Dedifferentiated amniotic fluid mesenchymal stem cell (primary cell): ENCODE results near the gene RASA4.
A peak's percentile ranks its signal among the peaks of the same experiment; 100 is the strongest.
"Not testable (repeated sequence)": the region's sequence is repeated elsewhere in the genome, so short reads cannot be mapped to it uniquely, and the experiment has no call there.

Source experiments
- DNase-seq: peaks from one replicate; pipeline ENCODE4 v3.0.0-alpha.2; 2016; ENCODE audit errors: extremely low spot score

The RASA4 gene

DNA sequence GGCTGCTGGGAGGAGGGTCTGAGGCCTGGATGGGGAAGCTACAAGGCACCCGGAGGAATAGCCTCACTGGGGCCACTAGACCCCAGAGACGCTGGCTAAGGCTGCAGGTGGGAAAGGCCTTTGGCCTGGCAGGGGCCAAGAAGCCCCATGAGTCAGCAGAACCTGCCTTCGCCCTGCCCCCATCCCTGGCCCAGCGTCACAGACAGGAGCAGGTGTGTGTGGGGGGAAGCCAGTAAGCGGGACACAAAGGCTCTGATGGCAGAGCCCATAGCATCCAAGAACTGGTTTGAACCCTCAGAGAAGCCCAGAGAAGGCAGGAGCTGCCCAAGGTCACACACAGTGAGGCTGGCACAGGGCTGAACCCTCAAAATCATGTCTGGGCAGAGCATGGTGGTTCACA, 9.7 kb downstream of the RASA4 start:
- not testable (repeated sequence) for DNase-seq

DNA sequence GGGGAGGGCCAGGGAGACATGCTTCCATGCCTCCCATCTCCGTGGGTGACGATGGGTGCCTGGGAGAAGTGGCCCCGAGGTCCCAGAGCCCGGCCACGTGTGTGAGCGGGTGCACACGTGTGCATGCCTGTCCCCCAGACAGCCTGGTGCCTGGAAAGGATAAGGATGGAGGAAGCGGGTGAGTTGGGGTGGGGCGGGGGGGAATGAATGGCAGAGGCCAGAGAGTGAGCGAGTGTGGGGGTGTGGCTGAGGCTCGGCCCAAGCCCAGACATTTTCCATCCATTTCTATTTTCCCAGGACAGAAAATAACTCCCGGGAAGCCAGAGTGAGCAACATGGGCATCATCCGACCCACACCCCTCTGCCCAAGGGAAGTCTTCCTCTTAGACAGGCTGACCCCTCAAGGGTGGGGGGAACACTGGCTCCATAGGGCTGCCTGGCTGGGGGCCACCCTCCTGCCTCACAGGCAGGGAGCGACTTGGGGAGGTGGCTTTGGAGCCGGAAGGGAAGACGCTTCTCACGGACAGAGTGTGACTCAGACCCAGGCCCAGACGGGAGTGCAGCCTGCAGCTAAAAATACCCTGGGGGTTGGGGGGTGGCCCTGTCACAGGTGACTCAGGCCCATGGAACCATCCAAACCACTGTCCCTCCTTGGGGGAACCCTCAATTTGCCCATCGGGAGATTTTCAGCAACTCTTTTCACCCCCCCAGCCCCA, 12.0 kb downstream of the RASA4 start:
- not testable (repeated sequence) for DNase-seq

DNA sequence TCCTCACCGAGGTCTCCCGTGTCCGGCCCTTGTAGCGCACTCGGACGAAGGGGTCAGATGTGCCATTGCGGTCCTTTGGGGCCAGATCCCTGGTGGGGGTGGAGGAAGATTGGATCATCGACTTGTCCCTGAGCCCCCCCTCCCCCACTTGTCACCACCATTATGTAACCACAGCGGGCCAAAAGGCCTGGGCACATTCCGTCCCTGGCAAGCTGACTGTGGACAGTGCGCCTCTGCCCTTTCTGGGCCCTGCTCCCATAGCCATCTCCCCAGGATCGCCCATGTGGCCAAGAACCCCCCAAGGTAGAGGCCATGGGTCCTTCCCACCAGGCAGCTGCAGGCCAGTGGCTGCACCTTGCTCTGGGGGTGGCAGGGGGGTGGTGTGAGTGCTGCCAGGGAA, 14.2 kb downstream of the RASA4 start:
- DNase-seq = not testable (repeated sequence)

DNA sequence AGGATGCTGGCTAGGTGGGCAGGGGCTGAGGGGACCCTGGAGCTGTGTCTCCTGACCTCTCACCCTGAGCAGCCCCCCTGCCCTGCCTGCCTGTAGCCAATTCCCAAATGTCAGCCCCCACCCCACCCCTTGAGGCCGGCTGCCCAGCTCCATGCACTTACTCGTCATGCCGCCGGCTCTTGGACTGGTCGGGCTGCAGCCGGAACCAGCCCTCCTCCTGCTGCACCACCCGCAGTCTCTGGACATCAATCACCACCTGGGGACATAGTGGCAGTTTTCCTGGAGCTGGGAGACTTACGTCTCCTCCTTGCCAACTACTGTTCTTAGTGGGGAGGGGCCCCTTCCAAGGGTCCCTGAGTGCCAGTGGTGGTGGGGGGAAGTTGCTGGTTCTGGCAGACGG, 16.9 kb downstream of the RASA4 start:
- not testable (repeated sequence) for DNase-seq

DNA sequence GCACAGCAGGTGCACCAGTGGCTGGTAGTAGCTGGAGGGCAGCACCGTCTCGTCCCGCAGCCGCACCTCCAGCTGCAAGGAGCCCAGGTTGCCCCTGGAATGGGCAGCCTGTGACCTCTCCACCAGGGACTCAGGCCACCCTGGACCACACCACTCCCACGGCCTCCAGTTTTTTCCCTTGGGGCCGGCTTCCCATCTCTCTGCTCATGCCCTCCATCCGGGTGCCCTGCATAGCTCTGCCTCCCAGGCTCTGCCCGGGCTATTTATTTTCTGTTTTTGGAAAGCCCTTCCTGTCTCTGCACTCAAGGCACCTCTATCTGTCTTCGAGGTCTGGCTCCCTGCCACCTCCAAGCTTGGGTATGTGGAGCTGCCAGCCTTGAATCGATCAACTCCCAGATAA, 20.5 kb downstream of the RASA4 start:
- not testable (repeated sequence) for DNase-seq

DNA sequence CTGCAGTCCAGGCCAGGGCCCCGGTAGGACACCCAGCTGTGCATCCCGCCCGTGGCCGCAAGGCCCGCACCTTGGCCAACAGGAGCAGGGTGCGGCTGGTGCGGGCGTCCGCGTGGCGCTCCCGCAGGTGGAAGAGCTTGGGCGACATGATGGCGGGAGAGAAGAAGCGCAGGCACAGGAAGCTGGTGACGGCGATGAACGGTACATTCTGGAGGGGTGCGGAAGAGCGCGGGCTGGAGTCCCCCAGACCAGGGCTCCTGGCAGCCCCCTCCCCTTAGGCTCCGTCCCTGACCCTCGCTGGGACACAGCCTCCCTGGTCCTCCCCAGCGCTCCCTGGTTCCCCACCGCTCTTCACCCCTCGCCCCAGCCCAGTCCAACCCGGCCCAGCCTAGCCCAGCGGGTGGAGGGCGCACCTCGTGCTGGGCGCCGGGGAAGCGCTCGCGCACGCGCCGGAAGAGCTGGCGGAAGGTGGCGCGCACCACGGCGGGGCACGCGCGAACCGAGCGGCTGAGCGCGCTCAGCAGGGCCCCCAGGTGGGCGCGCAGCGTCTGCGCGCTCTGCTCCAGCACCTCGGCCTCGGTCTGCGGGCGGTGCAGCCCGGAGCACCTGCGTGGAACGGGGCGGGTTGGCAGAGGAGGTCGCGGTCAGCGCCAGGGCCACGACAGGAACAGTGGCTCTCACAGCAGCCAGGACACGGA, 22.8 kb downstream of the RASA4 start:
- not testable (repeated sequence) for DNase-seq

DNA sequence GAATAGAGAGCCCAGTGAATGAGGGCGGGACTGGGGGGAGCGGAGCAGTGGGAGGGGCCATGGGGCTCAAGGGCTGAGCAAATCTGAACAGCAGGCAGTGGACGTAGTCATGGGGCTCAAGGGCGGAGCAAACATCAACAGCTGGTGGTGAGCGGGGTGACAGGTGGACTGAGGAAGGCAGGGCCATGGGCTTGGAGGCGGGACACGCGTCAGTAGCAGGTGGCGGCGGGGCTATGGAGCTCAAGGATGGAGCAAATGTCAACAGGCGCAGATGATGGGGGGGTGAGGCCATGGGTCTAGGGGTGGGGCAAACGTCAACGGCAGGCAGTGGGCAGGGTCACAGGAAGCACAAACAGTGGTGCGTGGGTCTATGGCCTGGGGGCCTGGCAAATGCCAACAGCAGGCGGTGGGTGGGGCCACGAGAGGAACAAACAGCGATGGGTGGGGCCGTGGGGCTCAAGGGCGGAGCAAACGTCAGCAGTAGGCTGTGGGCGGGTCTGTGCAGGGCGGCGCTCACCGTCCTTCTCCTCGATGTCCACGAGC, 24.0 kb downstream of the RASA4 start:
- DNase-seq = not testable (repeated sequence)

DNA sequence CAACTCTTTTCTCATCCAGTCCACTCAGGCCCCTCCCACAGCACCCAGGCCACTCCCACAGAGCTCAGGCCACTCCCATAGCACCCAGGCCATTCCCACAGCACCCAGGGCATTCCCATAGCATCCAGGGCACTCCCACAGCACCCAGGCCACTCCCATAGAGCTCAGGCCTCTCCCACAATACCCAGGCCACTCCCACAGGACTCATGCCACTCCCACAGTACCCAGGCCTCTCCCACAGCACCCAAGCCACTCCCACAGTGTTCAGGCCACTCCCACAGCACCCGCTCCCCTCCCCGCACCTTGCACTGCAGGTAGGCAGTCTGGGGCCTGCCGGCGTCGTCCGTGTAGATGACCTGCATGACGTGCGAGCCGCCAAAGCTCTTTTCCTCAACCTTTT, 26.7 kb downstream of the RASA4 start:
- DNase-seq = not testable (repeated sequence)

DNA sequence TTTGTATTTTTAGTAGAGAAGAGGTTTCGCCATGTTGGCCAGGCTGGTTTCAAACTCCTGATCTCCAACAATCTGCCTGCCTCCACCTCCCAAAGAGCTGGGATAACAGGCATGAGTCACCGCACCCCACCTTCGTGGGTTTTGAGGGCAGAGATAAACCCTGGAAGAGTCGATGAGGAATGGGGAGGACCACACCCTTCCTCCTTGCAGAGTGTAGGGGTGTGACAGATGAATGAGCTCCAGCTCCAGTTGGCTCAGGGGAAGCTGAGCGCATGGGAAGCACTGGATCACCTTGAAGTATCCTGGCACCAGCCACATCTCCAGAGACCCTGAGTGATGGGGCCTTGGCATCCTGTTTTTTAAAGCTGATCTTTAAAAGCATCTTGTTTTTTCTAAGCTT, 33.1 kb downstream of the RASA4 start:
- not testable (repeated sequence) for DNase-seq

DNA sequence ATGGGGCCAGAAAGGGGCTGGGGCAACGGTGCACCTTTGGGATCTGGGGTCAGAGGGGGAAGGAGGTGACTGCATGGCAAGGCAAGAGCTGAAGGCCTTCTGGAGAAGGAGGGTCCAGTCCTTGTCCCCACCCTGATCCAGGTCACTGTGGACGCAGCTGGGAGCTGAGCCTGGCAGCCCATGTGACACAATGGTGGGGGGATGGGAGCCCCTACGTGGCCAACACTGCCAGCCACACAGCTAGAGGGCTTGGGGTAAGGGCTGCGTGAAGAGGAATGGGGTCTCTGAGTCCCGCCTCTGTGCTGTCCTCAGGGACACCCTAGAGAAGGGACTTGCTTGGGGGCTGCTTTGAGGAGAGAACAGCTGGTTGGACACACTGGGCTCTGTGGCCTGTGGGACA, 34.8 kb downstream of the RASA4 start:
- DNase-seq = not testable (repeated sequence)

DNA sequence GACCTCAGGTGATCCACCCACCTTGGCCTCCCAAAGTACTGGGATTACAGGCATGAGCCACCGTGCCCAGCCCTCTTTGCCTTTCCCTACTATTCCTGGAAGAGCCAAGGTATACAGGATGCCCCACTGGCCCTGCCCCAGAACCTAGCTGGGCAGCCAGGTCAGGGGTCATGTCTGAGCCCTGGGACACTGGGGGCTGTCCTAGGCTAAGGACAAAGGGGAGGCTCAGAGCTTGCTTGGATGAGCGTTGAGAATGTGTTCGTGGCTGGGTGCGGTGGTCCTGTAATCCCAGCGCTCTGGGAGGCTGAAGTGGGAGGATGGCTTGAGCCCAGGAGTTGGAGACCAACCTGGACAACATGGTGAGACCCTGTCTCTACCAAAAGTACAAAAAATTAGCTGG, 38.1 kb downstream of the RASA4 start:
- DNase-seq = not testable (repeated sequence)

DNA sequence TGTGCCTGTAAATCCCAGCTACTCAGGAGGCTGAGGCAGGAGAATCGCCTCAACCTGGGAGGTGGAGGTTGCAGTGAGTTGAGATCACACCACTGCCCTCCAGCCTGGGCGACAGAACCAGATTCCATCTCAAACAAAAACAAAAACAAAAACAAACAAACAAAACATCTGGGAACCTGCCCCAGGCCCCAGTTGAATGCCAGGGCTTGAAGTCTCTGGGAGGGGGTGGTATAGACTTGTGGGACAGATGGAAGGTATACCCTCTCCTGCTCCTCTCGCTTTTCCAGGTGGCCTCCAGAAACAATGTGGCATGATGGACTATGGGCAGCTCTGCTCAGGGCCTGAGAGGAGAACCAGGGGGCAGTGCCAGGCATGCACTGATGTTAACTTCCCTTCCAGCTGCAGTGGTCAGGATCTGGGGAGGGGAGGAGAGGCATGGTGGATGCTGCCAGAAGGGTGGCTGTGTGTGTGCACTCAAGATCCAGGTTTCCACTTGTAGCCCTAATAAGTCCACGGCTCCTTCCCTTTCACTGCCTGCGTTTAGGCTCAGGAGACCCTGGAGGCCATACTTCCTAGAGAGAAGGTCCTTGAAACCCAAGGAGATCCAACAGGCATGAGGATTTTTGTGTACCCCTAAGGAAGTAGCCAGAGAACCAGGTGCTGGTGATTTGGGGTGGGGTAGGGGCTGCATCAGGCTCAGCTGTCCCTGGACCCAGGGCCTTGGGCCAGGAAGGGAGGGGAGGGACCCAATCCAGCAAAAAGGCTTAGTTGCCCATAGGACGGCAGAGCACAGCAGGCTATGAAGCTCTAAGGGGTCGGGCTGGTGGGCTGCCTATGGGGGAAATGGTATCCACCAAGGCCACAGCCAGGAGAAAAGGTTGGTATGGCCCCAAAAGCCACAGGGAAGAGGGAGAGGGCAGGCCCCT, 39.0 kb downstream of the RASA4 start:
- DNase-seq = not testable (repeated sequence)

DNA sequence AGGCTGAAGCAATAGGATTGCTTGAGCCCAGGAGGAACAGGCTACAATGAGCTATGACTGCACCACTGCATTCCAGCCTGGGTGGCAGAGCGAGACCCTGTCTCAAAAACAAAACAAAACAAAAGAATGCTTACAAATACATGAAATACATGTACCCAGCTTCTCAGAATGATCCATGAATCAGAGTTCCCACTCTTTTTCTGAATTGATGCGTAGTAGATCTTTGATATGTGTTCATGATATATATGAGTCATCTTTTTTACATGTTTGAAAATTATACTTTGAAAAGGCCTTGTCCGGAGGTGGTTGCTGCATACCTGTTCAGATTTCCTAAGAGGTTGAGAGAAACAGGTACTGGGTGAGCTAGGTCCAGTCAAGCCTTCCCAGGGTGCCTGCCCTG, 40.2 kb downstream of the RASA4 start:
- not testable (repeated sequence) for DNase-seq

DNA sequence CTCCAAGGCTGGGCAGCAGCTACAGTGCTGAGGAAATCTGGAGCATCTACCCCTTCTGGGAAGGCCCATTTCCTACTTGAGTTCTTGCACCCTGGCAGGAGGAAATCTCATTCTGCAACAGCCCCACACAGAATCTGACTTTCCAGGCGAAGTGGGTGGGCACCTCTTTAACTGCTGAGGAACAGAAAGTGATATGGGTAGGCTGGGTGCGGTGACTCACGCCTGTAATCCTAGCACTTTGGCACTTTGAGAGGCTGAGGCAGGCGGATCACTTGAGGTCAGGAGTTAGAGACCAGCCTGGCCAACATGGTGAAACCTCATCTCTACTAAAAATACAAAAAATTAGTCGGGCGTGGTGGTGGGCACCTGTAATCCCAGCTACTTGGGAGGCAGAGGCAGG, 41.9 kb downstream of the RASA4 start:
- not testable (repeated sequence) for DNase-seq

DNA sequence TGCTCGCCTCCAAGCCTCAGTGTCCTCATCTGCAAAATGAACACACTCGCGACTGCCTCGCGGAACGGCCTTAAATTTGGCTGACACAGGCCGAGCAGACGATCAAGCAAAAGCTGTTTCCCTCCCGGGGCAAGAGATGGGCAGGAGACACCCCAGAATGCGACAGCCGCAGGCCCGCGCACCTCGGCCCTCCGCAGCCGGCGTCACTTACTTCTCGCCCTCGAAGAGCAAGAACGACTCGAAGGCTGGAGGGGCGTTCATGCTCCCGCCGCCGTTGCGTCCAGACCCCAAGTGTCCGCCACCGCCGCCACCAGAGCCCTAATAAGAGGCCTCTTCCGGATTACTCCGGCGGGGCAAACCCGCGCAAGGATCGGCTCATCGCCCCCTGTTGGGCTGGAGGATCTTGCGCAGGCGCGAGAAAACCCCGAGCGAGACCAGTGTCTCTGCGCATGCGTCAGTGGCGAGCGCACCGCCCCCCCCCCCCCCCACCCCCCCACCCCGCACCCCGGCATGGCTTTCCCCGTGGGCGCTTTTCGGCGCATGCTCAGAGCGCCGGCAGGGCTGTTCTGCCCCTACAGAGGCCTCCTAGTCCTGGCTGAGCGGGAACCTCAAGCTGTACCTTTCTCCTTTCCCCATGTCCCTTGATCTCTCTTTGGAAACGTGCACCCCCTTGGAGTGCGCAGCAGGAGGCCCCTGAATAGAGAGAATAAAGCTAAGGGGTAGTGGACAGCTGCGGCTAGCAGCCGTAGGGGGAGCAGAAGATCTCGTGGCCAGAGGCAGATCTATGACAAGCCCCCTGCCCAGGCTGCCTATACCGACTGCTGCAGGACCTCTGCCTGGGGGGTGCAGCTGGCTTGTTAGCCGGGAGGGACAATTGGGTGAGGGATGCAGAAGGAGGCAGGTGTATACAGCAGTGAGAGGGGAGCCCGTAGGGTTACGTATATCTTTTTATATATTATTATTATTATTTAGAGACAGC, 44.0 kb downstream of the RASA4 start, which contains the start of gene POLR2J3:
TSS of gene POLR2J3 (minus strand) at position 323 of the 979 bp plus-strand sequence. CDS start at position 261, 62 bp downstream.
- DNase-seq = peak; percentile 79

DNA sequence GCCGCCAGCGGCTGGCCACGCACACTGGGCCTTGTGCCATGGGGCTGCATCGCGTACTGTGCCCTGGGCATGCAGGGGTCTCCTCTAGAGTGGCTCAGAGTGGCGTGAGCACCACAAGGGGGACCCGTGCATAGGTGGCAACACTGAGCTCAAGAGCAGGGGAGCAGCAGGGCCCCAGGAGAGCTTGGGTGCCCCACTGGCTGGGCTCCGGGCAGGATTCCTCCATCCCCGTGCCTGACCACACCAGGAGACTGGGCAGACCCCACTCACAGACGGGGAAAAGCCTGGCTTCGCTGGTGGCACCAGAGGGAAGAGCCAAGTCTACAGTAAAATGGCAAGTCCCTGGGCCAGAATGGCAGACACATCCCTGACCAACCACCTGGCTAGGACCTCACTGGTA, 47.9 kb downstream of the RASA4 start:
- not testable (repeated sequence) for DNase-seq

DNA sequence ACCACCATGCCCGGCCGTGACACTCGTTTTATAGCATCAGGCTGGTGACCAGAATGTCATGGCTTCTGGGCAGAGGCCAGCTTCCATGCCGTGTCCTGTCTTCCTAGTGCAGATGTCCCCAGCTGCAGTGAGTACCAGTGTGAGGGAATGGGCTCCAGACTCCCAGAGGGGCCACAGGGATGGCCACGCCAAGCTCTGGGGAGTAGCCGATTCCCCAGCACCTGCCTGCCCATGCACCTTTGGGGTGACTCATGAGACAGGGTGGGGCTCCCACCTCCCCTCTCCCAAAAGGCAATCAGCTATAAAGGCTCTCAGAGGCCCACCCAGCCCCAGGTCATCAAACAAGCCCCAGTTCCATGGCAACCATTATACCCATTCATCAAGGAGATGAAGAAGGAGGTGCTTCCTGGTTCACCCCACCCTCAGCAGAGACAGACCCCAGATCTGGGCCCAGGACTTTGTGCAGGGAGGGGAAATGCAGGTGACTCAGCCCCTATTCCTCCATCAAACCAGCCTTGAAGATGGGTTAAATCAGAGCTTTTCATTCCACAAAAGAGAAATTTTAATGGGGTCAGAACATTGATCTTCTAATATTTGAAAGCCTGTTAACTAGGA, 65.6 kb downstream of the RASA4 start, which contains the start of gene SPDYE2:
TSS of gene SPDYE2 (plus strand) at position 419 of the 615 bp plus-strand sequence. CDS start 2,030 bp downstream, outside the sequence.
- not testable (repeated sequence) for DNase-seq

DNA sequence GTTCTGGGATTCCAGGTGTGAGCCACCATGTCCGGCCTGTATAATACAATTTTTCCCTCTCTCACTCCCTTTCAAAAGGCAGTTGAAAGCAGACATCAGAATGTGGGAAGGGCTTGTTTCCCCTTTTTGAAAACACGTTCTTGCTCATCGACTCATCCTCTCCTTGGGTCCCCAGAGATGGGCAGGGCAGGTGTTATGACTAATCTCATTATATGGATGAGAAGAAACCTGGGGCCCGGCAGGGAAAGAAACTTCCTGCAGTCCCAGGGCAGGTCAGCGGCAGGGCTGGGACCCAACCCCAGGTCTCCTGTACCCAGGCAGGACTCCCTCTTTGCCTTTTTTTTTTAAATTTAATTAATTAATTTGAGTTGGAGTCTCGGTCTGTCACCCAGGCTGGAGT, 70.2 kb downstream of the RASA4 start:
- DNase-seq = not testable (repeated sequence)

DNA sequence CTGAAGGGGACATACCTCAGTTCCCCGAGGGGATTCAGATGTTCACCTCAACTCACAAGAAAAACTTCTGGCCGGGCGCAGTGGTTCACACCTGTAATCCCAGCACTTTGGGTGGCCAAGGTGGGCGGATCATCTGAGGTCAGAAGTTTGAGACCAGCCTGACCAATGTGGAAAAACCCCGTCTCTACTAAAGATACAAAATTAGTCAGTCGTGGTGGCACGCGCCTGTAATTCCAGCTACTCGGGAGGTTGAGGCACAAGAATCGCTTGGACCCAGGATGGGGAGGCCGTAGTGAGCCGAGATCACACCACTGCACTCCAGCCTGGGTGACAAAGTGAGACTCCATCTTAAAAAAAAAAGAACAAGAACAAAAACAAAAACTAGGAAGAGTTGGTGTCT, 71.3 kb downstream of the RASA4 start:
- DNase-seq = not testable (repeated sequence)

DNA sequence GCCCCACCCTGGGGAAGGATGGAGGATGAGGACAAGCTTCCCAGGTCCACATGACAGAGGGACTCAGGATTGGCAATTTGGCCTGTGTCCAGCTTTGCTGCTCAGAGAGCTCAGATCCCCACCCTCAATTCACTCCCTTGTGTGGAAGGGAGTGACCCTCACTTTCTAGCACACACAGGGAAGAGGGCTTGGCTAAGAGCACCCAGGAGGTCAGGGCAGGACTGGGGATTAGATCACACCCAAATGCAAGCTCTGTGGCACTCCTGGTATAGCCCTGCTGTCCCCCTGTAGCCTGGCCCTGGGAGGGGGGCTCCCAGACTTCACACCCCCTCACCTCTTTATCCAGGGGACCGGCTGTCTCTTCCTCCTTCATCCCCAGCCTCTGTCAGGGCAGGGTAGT, 72.2 kb downstream of the RASA4 start:
- DNase-seq = not testable (repeated sequence)
